Stomach (tissue), 4 donors: ENCODE data around the gene PLCH1.

Experiments used
- CTCF ChIP-seq, 7 experiments: fragments of 450-650 bp in 4 of 7; fragments of 200-600 bp in 3 of 7; sonication (generic) in 3 of 7; IDR thresholded peaks; one replicate each; pipeline ENCODE4 v1.5.1; 2016 to 2019; ENCODE audit warnings: antibody characterized with exemption in 7 of 7, control low read depth in 2 of 7, mild to moderate bottlenecking in 1 of 7
- EP300 ChIP-seq: sonication (generic); formaldehyde crosslinking; IDR thresholded peaks from one replicate; pipeline ENCODE4 v1.6.1; 2017; ENCODE audit warnings: antibody characterized with exemption

- no peak for TF ChIP-seq CTCF (IDR thresholded peaks at IDR 0.05)
- no peak for TF ChIP-seq EP300
Observed at GRCh38 chr3:155737844-155738460, 6.9 kb downstream of the PLCH1 start.
